ENCODE data around the gene FAM168A.

The FAM168A gene

DNA sequence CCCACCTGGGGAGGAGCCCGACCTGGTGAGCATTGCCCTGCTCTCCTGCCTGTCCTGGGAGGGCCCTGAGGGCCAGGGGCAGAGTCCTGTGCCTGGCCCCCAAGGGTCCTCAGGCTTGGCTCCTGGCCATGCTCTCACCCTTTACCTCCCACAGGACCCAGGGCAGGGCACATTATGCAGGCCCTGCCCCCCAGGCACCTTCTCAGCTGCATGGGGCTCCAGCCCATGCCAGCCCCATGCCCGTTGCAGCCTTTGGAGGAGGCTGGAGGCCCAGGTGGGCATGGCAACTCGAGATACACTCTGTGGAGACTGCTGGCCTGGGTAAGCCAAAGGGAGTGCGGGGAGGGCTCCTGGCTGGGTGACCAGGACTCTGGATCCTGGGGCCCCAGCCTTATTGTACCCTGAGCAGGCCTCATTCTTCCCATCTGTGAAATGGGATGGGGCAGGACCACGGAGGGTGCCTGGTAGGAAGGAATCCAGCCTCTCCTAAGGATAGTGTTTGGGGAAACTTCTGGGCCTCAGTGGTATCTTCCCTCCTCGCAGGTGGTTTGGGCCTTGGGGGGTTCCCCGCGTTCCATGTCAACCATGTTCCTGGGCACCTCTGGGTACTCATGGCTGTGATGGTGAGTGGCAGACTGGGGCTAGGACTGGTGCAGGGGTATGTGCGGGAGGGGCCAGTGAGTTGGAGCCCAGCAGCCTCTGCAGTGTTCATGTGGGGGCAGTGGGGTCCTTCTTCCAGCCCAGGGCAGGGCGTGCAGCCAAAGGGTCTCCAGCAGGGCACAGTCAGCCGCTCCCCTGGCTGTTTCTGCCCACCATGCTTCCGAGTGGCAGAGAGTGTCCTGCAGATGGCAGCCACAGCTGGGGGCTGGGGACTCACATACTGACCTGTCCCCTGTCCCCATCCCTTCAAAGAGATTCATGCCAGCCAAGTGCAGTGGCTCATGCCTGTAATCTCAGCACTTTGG, 207.0 kb downstream of the FAM168A start:
- DNase-seq (ENCODE audit: low read depth) = no peak
- H3K4me3 ChIP-seq (ENCODE audit: control insufficient read depth, low read depth, low read length) = no peak overlapping the region
- TF ChIP-seq, protein P1, sequence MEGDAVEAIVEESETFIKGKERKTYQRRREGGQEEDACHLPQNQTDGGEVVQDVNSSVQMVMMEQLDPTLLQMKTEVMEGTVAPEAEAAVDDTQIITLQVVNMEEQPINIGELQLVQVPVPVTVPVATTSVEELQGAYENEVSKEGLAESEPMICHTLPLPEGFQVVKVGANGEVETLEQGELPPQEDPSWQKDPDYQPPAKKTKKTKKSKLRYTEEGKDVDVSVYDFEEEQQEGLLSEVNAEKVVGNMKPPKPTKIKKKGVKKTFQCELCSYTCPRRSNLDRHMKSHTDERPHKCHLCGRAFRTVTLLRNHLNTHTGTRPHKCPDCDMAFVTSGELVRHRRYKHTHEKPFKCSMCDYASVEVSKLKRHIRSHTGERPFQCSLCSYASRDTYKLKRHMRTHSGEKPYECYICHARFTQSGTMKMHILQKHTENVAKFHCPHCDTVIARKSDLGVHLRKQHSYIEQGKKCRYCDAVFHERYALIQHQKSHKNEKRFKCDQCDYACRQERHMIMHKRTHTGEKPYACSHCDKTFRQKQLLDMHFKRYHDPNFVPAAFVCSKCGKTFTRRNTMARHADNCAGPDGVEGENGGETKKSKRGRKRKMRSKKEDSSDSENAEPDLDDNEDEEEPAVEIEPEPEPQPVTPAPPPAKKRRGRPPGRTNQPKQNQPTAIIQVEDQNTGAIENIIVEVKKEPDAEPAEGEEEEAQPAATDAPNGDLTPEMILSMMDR (conservative IDR thresholded peaks at IDR 0.05; ENCODE audit: control insufficient read depth, insufficient read depth, low read depth, low read length) = no peak

DNA sequence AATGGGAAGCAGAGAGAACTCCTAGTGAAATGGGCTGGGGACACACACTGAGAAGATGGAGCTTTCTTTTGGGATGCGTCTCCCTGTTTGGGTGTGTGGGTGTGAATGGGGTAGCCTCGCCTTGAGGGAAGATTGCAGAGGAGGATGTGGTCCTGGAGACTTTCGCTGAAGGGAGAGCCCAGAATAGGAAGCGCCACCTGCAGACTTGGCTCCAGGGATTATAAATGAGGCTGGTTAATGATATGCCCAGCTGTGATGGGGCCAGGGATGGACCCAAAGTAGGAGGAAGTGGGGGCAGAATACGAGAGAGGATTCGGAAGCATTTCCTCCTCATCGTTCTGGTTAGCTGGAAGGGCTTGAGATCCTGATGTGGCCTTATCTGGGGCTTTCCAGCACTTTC, 208.0 kb downstream of the FAM168A start:
- TF ChIP-seq, protein P1 (conservative IDR thresholded peaks at IDR 0.05; ENCODE audit: control insufficient read depth, insufficient read depth, low read depth, low read length) = no peak
- no peak for DNase-seq (ENCODE audit: low read depth)
- H3K4me3 ChIP-seq (ENCODE audit: control insufficient read depth, low read depth, low read length) = no peak overlapping the region

DNA sequence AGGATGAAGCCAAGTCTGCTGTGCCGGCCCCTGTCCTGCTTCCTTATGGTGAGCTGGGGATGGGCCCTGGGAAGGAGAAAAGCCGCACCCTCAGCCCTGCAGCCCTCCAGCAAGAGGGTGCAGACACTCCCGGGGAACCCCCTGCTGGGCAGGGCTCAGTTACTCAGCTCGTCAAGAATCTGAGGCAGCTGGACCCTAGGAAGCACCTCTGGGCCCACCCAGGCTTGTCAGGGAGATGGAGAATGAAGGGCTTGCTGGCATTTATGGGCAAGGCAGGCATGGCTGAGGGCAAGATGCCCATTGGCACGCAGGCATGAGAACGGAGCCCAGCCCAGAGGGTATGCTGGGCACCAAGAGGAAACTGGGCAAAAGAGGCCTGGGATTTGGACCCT, 208.8 kb downstream of the FAM168A start:
- H3K4me3 ChIP-seq (ENCODE audit: control insufficient read depth, low read depth, low read length) = no peak overlapping the region
- TF ChIP-seq, protein P1 (conservative IDR thresholded peaks at IDR 0.05; ENCODE audit: control insufficient read depth, insufficient read depth, low read depth, low read length) = no peak
- DNase-seq (ENCODE audit: low read depth) = no peak

DNA sequence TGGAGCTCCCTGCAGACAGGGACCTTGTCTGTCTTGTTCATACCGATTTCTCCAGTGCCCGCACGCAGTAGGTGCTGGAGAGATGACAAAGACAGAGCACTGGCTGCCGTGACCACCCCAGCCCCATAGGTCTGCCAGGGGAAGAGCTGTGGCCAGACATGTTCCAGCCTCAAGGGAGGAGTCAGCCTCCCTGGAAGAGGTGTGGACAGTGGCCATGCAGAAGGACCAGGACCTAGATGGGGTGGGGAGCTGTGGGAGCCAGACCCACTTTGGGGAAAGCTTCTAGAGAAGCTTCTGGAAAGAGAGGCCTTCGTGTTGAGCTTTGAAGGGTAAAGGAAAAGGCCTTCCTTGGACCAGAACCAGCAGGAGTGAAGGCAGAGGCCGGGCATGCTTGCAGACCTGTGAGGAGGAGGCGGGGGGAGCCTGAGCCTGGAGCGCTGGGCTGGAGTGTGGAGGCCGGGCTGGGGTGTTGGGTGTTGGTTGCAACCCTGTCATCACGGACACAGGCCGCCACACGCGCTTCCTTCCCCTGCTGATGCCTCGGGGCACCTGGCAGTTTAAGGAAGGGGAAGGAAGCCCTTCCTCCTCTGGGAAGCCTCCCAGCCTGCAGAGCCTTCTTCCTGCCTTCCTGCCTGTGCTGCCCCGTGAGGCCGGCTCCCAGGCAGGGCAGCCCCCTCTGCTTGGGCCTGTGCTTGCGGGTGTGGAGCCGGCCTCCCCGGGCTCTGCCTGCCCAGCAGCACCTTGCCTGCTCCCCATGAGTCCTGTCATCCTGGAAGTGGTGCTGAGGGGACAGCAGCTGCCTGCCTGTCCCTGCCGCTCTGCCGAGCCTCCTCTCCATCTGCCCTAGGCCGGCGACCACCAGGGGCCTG, 209.4 kb downstream of the FAM168A start:
- DNase-seq (ENCODE audit: low read depth) = no peak
- TF ChIP-seq, protein P1 (conservative IDR thresholded peaks at IDR 0.05; ENCODE audit: control insufficient read depth, insufficient read depth, low read depth, low read length) = no peak
- no peak overlapping the region for H3K4me3 ChIP-seq (ENCODE audit: control insufficient read depth, low read depth, low read length)

DNA sequence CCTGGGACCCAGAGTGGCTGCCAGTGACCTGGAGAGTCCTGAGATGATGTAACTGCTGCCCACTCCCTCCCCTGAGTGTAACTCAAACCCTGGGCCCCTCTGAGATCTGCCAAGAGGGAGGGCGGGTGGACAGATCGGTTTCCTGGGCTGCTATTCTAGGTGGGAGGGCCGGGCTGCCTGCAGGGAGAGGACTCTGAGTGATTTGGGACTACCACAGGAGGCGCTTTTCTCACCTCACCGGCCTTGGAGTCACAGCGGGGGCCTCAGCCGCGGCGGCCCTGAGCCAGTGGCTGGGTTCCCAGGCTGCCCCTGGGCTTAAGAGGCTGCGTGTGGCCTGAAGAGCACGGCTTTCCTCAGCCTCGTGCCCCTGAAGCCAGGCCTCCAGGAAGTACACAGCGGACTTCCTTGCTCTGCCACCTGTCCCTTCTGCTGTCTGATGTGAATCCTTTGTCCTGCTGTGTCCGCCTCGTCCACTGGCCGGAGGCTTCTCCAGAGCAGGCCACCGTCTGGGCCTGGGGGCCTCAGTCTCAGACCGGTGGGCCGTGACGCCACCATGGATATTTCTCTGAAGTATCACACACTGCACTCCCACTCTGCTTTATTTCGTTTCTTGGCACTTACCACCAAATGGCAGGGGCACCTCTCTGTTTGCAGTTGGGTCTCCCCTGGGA, 210.2 kb downstream of the FAM168A start:
- no peak for DNase-seq (ENCODE audit: low read depth)
- H3K4me3 ChIP-seq (ENCODE audit: control insufficient read depth, low read depth, low read length) = no peak overlapping the region
- TF ChIP-seq, protein P1 (conservative IDR thresholded peaks at IDR 0.05; ENCODE audit: control insufficient read depth, insufficient read depth, low read depth, low read length) = no peak

DNA sequence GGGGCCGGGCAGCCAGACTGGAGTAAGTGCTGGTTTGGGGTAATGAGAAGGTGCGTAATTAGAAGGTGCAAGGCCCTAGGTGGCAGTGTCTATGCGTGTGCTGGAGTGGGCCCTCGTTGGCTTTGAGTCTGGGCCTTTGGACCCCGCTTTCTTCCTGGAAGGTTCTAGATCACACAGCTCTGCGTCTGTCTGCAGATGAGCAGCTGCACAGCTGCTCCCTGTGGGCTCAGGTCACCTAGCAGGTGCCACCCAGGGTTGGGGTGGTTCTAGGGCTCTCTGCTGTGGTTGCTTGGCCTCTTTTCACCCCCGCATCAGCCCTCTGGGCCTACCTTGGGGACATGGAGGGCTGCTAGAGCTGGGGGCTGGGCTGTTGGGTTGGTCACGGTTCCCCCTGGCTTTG, 211.4 kb downstream of the FAM168A start:
- H3K4me3 ChIP-seq (ENCODE audit: control insufficient read depth, low read depth, low read length) = no peak overlapping the region
- TF ChIP-seq, protein P1 (conservative IDR thresholded peaks at IDR 0.05; ENCODE audit: control insufficient read depth, insufficient read depth, low read depth, low read length) = no peak
- no peak for DNase-seq (ENCODE audit: low read depth)
